A673 (cell line): ENCODE results near the gene FN3K.

Experiments
- EZH2 ChIP-seq: fragments of 200-600 bp; sonication (generic); IDR thresholded peaks from 2 replicates; pipeline ENCODE4 v1.6.1; 2017; ENCODE audit warnings: borderline replicate concordance, low read depth, mild to moderate bottlenecking, mixed read lengths, antibody characterized with exemption, low read length; ENCODE audit not compliant: poor library complexity, severe bottlenecking
- TF ChIP-seq, protein P1 (sequence below): fragments of 300-800, 200-600 bp; sonication (generic); conservative IDR thresholded peaks from 2 replicates; pipeline ENCODE4 v1.5.1; 2017; ENCODE audit warnings: low read depth, mild to moderate bottlenecking, antibody characterized with exemption, low read length, moderate library complexity, mixed read lengths

DNA sequence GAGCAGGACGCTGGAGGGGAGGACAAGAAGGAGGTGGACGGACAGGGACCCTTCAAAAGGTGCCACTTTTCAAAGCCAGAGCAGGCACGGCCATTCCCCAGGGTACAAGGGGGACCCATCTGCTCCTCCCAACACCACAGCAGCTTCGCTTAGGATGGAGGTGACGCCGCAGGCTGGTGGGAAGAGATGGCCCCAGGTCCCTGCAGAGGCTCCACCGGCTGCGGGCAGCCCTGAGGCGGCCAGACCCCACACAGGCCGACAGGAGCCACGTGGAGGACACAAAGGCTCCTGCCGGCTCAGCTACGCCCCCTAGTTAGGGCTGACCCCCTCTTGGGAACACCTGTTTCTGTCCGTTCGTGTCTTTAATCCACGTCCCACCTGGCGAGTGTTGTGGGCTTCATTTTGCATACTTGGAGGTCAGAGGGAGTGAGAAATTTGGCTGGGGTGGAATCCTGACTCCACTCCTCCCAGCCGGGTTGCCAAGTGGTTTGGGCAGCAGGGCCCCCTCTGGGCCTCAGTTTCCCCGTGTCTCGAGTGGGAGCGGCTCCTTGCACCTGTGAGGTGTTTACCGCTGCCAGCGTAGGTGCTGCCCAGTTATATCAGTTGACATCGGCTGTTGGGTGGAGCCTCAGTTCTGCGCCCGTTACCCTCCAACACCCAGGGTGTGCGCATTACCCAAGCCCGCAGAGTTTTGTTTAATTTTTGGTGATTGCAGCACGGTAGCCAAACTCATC lies 24.7 kb upstream of the FN3K start:
- TF ChIP-seq, protein P1, sequence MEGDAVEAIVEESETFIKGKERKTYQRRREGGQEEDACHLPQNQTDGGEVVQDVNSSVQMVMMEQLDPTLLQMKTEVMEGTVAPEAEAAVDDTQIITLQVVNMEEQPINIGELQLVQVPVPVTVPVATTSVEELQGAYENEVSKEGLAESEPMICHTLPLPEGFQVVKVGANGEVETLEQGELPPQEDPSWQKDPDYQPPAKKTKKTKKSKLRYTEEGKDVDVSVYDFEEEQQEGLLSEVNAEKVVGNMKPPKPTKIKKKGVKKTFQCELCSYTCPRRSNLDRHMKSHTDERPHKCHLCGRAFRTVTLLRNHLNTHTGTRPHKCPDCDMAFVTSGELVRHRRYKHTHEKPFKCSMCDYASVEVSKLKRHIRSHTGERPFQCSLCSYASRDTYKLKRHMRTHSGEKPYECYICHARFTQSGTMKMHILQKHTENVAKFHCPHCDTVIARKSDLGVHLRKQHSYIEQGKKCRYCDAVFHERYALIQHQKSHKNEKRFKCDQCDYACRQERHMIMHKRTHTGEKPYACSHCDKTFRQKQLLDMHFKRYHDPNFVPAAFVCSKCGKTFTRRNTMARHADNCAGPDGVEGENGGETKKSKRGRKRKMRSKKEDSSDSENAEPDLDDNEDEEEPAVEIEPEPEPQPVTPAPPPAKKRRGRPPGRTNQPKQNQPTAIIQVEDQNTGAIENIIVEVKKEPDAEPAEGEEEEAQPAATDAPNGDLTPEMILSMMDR: no peak
- no peak for TF ChIP-seq EZH2
